PC-3 (cell line): ENCODE data around the gene SPATA7. TPM values are rescaled to one million over a fixed set of nuclear protein-coding genes. Genes with fewer than 3 reads are reported as not detected.

Experiments
- total RNA-seq: library from RNA; depleted of rRNA; stranded (reverse); fragments of >200 nt; gene quantifications from 2 replicates; pipeline ENCODE4 v1.2.3, GENCODE V29; 2014; rRNA removed

Gene SPATA7
- total RNA-seq, 1 experiment from 2014 or later = 2.8 TPM

Other genes starting within 250 kb of the SPATA7 start
- 1.2 TPM in 1 of 2 replicates, not detected in the other for gene KCNK10, start 62.4 kb upstream of the SPATA7 start, total RNA-seq
- 6.3 TPM in 2 replicates for gene PTPN21, start 169.3 kb downstream of the SPATA7 start, total RNA-seq
- 51.5 and 58.2 TPM in 2 replicates for gene ZC3H14, start 177.4 kb downstream of the SPATA7 start, total RNA-seq